K562 (cell line): ENCODE measurements around the gene KRTAP19-7. TPM values are rescaled to one million over a fixed set of nuclear protein-coding genes. Genes with fewer than 3 reads are reported as not detected.

Experiments
- ATAC-seq: fragments of 200-7000 bp; cut with Tn5 transposase; 3 replicates; pipeline ENCODE4 v1.9.1; 2020; ENCODE audit warnings: moderate library complexity
- BruUV-seq: library from RNA; stranded (reverse); fragments of 400-500 nt; replicated peaks from 2 replicates; lab custom pipeline; 2021; lab: Mats Ljungman, UMichigan
- CTCF ChIA-PET: fragments of 300-600 bp; formaldehyde crosslinking; extraction: SDS; loops from one replicate; lab custom pipeline; 2021; ENCODE audit warnings: low intra/inter-chr PET ratio; lab: Yijun Ruan, JAX
- POLR2A ChIA-PET: fragments of 300-600, 350-650 bp; sonication (Branson Sonifier 250); formaldehyde crosslinking; extraction: SDS; loops from one replicate; lab custom pipeline; 2021; ENCODE audit warnings: antibody characterized with exemption, inconsistent platforms; lab: Yijun Ruan, JAX
- DNase-seq, 4 experiments: peaks; one replicate each; pipeline versions ENCODE4 v3.0.0 to v3.0.0-alpha.2; 2011 to 2018; ENCODE audit warnings: low spot score in 3 of 4, mixed read lengths in 3 of 4; ENCODE audit errors: extremely low read depth in 1 of 4
- FAIRE-seq: peaks from 2 replicates; lab custom pipeline; 2011; peaks lifted over from hg19 to GRCh38; lab: Jason Lieb, UNC
- H2AFZ ChIP-seq: 2 replicates; pipeline ENCODE4 v1.6.0; 2011; ENCODE audit warnings: low read depth, low read length, control low read depth, inconsistent platforms
- H3K27ac ChIP-seq: fragments of 200-600 bp; 3 replicates; pipeline ENCODE4 v1.8.0; 2011; ENCODE audit warnings: low read depth, mild to moderate bottlenecking, control low read depth, inconsistent platforms, low read length, moderate library complexity, mixed read lengths; ENCODE audit errors: extremely low read depth
- H3K27me3 ChIP-seq, 2 experiments: fragments of 300-600 bp in 1 of 2; 2 replicates in 1 of 2; 3 replicates in 1 of 2; pipeline versions ENCODE4 v1.6.0 to v1.8.0; 2011; ENCODE audit warnings: inconsistent platforms in 2 of 2, low read length in 2 of 2, mild to moderate bottlenecking in 1 of 2, mixed read lengths in 1 of 2, moderate library complexity in 1 of 2; ENCODE audit not compliant: control insufficient read depth in 2 of 2, insufficient read depth in 2 of 2
- H3K36me3 ChIP-seq: fragments of 300-600 bp; 3 replicates; pipeline ENCODE4 v1.8.0; 2011; ENCODE audit warnings: mild to moderate bottlenecking, low read length, inconsistent platforms; ENCODE audit not compliant: control insufficient read depth, insufficient read depth
- H3K4me1 ChIP-seq, 2 experiments: fragments of 200-600 bp in 1 of 2; replicated peaks in 1 of 2; 2 replicates in 1 of 2; 3 replicates in 1 of 2; pipeline versions ENCODE4 v1.5.1 to v1.8.0; 2011; ENCODE audit warnings: inconsistent platforms in 2 of 2, low read length in 2 of 2, mild to moderate bottlenecking in 1 of 2, mixed read lengths in 1 of 2, moderate library complexity in 1 of 2; ENCODE audit not compliant: control insufficient read depth in 2 of 2, insufficient read depth in 2 of 2
- H3K4me2 ChIP-seq: 2 replicates; pipeline ENCODE4 v1.6.1; 2011; ENCODE audit warnings: low read length, control low read depth, inconsistent platforms, mixed read lengths; ENCODE audit not compliant: insufficient read depth
- H3K4me3 ChIP-seq: fragments of 200-600 bp; sonication (generic), shearing (Covaris generic); 2 replicates; pipeline ENCODE4 v1.5.1; 2016; ENCODE audit warnings: control low read depth, inconsistent platforms
- H3K79me2 ChIP-seq: fragments of 200-600 bp; 3 replicates; pipeline ENCODE4 v1.8.0; 2011; ENCODE audit warnings: low read length, inconsistent platforms; ENCODE audit not compliant: control insufficient read depth, insufficient read depth
- H3K9ac ChIP-seq, 2 experiments: 2 replicates each; pipeline versions ENCODE4 v1.6.0 to v1.6.1; 2011; ENCODE audit warnings: low read depth in 2 of 2, low read length in 2 of 2, control low read depth in 1 of 2, inconsistent platforms in 1 of 2, mild to moderate bottlenecking in 1 of 2, mixed read lengths in 1 of 2; ENCODE audit not compliant: insufficient read depth in 1 of 2
- H3K9me1 ChIP-seq: one replicate; pipeline ENCODE4 v1.6.0; 2011; ENCODE audit warnings: inconsistent platforms, mild to moderate bottlenecking, low read length, moderate library complexity; ENCODE audit not compliant: control insufficient read depth, insufficient read depth
- H3K9me3 ChIP-seq: replicated peaks from 2 replicates; pipeline ENCODE4 v1.5.1; 2011; ENCODE audit warnings: low read depth, low read length, inconsistent platforms; ENCODE audit not compliant: control insufficient read depth, insufficient read depth
- H4K20me1 ChIP-seq: replicated peaks from 2 replicates; pipeline ENCODE4 v1.6.1; 2011; ENCODE audit warnings: low read length, inconsistent platforms, mixed read lengths; ENCODE audit not compliant: control insufficient read depth, insufficient read depth
- CXXC5 ChIP-seq: fragments of 250-450 bp; sonication (Bioruptor Pico); IDR thresholded peaks from 2 replicates; pipeline ENCODE4 v1.8.0; 2022; ENCODE audit warnings: inconsistent platforms, mild to moderate bottlenecking, moderate library complexity
- FOSL1 ChIP-seq: fragments of 200-800 bp; sonication (Bioruptor generic); conservative IDR thresholded peaks from 2 replicates; pipeline ENCODE4 v1.6.1; 2016; ENCODE audit warnings: missing genetic modification characterization, missing compliant biosample characterization
- FOXA1 ChIP-seq: fragments of 450-650 bp; IDR thresholded peaks from 2 replicates; pipeline ENCODE4 v1.6.1; 2016; ENCODE audit warnings: mild to moderate bottlenecking, borderline replicate concordance
- MAX ChIP-seq: sonication (generic); formaldehyde crosslinking; IDR thresholded peaks from 2 replicates; pipeline ENCODE4 v1.9.0; 2022; ENCODE audit warnings: mild to moderate bottlenecking, missing genetic modification reagents
- MCM7 ChIP-seq, 2 experiments: fragments of 450-650 bp; IDR thresholded peaks; 2 replicates each; pipeline ENCODE4 v1.6.1; 2016 to 2018
- MEF2A ChIP-seq: IDR thresholded peaks from 2 replicates; pipeline ENCODE4 v1.6.1; 2011; ENCODE audit warnings: low read depth, mild to moderate bottlenecking, low read length, moderate library complexity; ENCODE audit not compliant: control insufficient read depth
- RFX1 ChIP-seq: fragments of 450-650 bp; IDR thresholded peaks from 2 replicates; pipeline ENCODE4 v1.6.1; 2016; ENCODE audit warnings: mild to moderate bottlenecking, moderate library complexity
- SIRT6 ChIP-seq: IDR thresholded peaks from one replicate; pipeline ENCODE4 v1.6.1; 2012; ENCODE audit warnings: low read depth, mild to moderate bottlenecking, control low read depth, inconsistent platforms, low read length, moderate library complexity
- SOX6 ChIP-seq: fragments of 450-650 bp; IDR thresholded peaks from 2 replicates; pipeline ENCODE4 v1.6.1; 2014; ENCODE audit warnings: mild to moderate bottlenecking
- STAG1 ChIP-seq: sonication (generic); formaldehyde crosslinking; IDR thresholded peaks from 2 replicates; pipeline ENCODE4 v1.5.0; 2020; ENCODE audit warnings: missing genetic modification reagents, borderline replicate concordance
- ZBTB33 ChIP-seq: sonication (generic); formaldehyde crosslinking; IDR thresholded peaks from 2 replicates; pipeline ENCODE4 v1.8.1; 2023; ENCODE audit warnings: mild to moderate bottlenecking, missing genetic modification reagents
- ZKSCAN8 ChIP-seq: fragments of 200-800 bp; sonication (Bioruptor generic); IDR thresholded peaks from 2 replicates; pipeline ENCODE4 v1.6.1; 2016; ENCODE audit warnings: missing genetic modification characterization, missing compliant biosample characterization
- ZNF143 ChIP-seq: sonication (generic); formaldehyde crosslinking; IDR thresholded peaks from 2 replicates; pipeline ENCODE4 v1.9.0; 2022; ENCODE audit warnings: mild to moderate bottlenecking, missing genetic modification reagents
- WGBS: fragments of 100-300 bp; shearing (Covaris generic); methylation state at CpG from one replicate; pipeline ENCODE4 v1.1.6; 2016; ENCODE audit warnings: low coverage, mixed read lengths; ENCODE audit not compliant: insufficient coverage; ENCODE audit errors: missing lambda C conversion rate; 5-methylcytosine and 5-hydroxymethylcytosine counted together
- in situ Hi-C: fragments of 300-500 bp; cut with MboI; formaldehyde crosslinking; loops from 4 replicates; pipeline ENCODE4 v1.15.0; 2018; ENCODE audit warnings: inconsistent platforms, mixed read lengths
- intact Hi-C: fragments of 100-400 bp; cut with micrococcal nuclease; formaldehyde crosslinking; loops from 2 replicates; pipeline ENCODE4 v1.14.2; 2022
- polyA plus RNA-seq, 8 experiments: library from polyadenylated mRNA; depleted of rRNA in 4 of 8; stranded (reverse) in 5 of 8; unstranded in 3 of 8; fragments of >200 nt; fragmentation: Nextera tagmentation in 2 of 8; fragmentation: Illumina TruSeq in 1 of 8; extraction: Ambion mirVana in 2 of 8; extraction: Trizol in 1 of 8; gene quantifications; 2 replicates each; pipeline versions ENCODE4 v1.2.1 to v1.2.3, GENCODE V29; 2011 to 2014; ENCODE audit warnings: inconsistent platforms in 1 of 8, missing spikeins in 1 of 8
- total RNA-seq, 7 experiments: library from RNA; depleted of rRNA in 6 of 7; stranded (reverse); fragments of >200 nt in 6 of 7; fragmentation: Illumina TruSeq in 2 of 7; extraction: Trizol in 2 of 7; gene quantifications; 2 replicates each; pipeline versions ENCODE4 v1.2.1 to v1.2.3, GENCODE V29; 2011 to 2021; ENCODE audit warnings: low replicate concordance in 1 of 7
- TF ChIP-seq, protein P1 (sequence below), 2 experiments: fragments of 450-650 bp in 1 of 2; IDR thresholded peaks; 2 replicates each; pipeline ENCODE4 v1.6.1; 2011 to 2017; ENCODE audit warnings: low read depth in 2 of 2, antibody characterized with exemption in 1 of 2, borderline replicate concordance in 1 of 2, low read length in 1 of 2, mild to moderate bottlenecking in 1 of 2, mixed read lengths in 1 of 2; ENCODE audit not compliant: control insufficient read depth in 1 of 2
- TF ChIP-seq, protein P2 (sequence below), 2 experiments: IDR thresholded peaks; 2 replicates each; pipeline ENCODE4 v1.6.1; 2012; ENCODE audit warnings: improper control_type of control experiment in 2 of 2, low read depth in 2 of 2, low read length in 2 of 2, borderline replicate concordance in 1 of 2
- TF ChIP-seq, protein P3 (sequence below): fragments of 250-450 bp; sonication (Bioruptor Pico); IDR thresholded peaks from 2 replicates; pipeline ENCODE4 v1.8.0; 2021; ENCODE audit warnings: moderate library complexity, mild to moderate bottlenecking, inconsistent platforms

Gene KRTAP19-7
- total and polyA plus RNA-seq, 9 of the 15 experiments (the other 6 are each of a cell fraction or from before 2014, with no cell fraction given) = not detected

DNA sequence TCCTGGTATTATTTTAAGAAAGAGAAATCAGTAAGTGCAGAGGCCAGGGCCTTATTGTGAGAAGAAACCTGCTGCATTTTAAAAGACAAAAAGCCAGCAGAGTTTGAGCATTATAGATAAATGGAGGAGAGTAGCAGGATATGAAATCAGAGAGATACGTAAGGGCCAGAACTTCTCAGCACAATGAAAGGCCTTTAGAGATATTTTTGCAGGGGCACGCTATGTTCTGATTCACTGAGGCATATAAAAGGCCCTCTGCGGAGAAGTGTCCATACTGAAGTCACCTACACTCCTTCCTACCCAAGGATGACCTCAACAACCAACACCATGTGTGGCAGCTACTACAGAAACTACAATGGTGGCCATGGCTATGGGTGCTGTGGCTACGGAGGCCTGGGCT is 31.0 kb upstream of the KRTAP19-7 start, which contains the start of gene KRTAP6-3:
TSS of gene KRTAP6-3 (plus strand) at position 301 of the 400 bp plus-strand sequence. CDS start at position 307, 6 bp downstream.
- FAIRE-seq = no peak
- no peak for ATAC-seq
- POLR2A ChIA-PET = no interaction called here
- TF ChIP-seq ZBTB33 (no peak), FOSL1 (tag) (no peak), RFX1 (no peak), SIRT6 (no peak), MCM7 (IDR thresholded peaks at IDR 0.05) (no peak), ZNF143 (CRISPR knock-in tag) (no peak), SOX6 (no peak), ZKSCAN8 (CRISPR knock-in tag) (no peak), CXXC5 (CRISPR knock-in tag) (no peak), STAG1 (no peak), FOXA1 (no peak), MAX (CRISPR knock-in tag) (no peak), MEF2A (no peak)
- TF ChIP-seq, protein P1, sequence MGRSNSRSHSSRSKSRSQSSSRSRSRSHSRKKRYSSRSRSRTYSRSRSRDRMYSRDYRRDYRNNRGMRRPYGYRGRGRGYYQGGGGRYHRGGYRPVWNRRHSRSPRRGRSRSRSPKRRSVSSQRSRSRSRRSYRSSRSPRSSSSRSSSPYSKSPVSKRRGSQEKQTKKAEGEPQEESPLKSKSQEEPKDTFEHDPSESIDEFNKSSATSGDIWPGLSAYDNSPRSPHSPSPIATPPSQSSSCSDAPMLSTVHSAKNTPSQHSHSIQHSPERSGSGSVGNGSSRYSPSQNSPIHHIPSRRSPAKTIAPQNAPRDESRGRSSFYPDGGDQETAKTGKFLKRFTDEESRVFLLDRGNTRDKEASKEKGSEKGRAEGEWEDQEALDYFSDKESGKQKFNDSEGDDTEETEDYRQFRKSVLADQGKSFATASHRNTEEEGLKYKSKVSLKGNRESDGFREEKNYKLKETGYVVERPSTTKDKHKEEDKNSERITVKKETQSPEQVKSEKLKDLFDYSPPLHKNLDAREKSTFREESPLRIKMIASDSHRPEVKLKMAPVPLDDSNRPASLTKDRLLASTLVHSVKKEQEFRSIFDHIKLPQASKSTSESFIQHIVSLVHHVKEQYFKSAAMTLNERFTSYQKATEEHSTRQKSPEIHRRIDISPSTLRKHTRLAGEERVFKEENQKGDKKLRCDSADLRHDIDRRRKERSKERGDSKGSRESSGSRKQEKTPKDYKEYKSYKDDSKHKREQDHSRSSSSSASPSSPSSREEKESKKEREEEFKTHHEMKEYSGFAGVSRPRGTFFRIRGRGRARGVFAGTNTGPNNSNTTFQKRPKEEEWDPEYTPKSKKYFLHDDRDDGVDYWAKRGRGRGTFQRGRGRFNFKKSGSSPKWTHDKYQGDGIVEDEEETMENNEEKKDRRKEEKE (IDR thresholded peaks at IDR 0.05; ENCODE audit: borderline replicate concordance in 1 of 2, control insufficient read depth in 1 of 2, low read depth in 2 of 2, low read length in 1 of 2) = no peak
- TF ChIP-seq, protein P2, sequence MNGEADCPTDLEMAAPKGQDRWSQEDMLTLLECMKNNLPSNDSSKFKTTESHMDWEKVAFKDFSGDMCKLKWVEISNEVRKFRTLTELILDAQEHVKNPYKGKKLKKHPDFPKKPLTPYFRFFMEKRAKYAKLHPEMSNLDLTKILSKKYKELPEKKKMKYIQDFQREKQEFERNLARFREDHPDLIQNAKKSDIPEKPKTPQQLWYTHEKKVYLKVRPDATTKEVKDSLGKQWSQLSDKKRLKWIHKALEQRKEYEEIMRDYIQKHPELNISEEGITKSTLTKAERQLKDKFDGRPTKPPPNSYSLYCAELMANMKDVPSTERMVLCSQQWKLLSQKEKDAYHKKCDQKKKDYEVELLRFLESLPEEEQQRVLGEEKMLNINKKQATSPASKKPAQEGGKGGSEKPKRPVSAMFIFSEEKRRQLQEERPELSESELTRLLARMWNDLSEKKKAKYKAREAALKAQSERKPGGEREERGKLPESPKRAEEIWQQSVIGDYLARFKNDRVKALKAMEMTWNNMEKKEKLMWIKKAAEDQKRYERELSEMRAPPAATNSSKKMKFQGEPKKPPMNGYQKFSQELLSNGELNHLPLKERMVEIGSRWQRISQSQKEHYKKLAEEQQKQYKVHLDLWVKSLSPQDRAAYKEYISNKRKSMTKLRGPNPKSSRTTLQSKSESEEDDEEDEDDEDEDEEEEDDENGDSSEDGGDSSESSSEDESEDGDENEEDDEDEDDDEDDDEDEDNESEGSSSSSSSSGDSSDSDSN (IDR thresholded peaks at IDR 0.05; ENCODE audit: borderline replicate concordance in 1 of 2, low read depth in 2 of 2, low read length in 2 of 2) = no peak
- TF ChIP-seq, protein P3, sequence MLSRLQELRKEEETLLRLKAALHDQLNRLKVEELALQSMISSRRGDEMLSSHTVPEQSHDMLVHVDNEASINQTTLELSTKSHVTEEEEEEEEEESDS = no peak

More for the DNA sequence above, 31.0 kb upstream of the KRTAP19-7 start, which contains the start of gene KRTAP6-3:
- in situ Hi-C loops = no loop called here
- CTCF ChIA-PET = no interaction called here
- no peak for DNase-seq
- 6% methylated on average over 4 of the region's 4 CpGs for WGBS
- H3K9ac ChIP-seq = no peak within 1 kb of the TSS
- no peak within 1 kb of the TSS for H3K27ac ChIP-seq
- H3K4me3 ChIP-seq = no peak within 1 kb of the TSS
- no peaks in the 10 kb centered on the region for H3K36me3 ChIP-seq
- H4K20me1 ChIP-seq = no peaks in the 10 kb centered on the region
- no peaks in the 10 kb centered on the region for H3K9me1 ChIP-seq
- H3K4me1 ChIP-seq = no peaks in the 10 kb centered on the region
- no TSS peak for BruUV-seq
- H3K27me3 ChIP-seq = no peaks in the 10 kb centered on the region
- no peaks in the 10 kb centered on the region for H3K9me3 ChIP-seq
- H2AFZ ChIP-seq = no peak within 1 kb of the TSS
- intact Hi-C loops = no loop called here
- no peak within 1 kb of the TSS for H3K4me2 ChIP-seq
- H3K79me2 ChIP-seq = no peaks in the 10 kb centered on the region
